GM19099 (cell line): Measurements from ENCODE around the gene TNNT2.

Experiments used
- POLR2A ChIP-seq: IDR thresholded peaks from 3 replicates; pipeline ENCODE4 v1.6.1; 2011; ENCODE audit warnings: low read depth; ENCODE audit not compliant: insufficient read length; ENCODE audit errors: extremely low read depth

The TNNT2 gene

GRCh38 chr1:201357636-201358348 lies 19.7 kb downstream of the TNNT2 start:
- no peak for TF ChIP-seq POLR2A

DNA sequence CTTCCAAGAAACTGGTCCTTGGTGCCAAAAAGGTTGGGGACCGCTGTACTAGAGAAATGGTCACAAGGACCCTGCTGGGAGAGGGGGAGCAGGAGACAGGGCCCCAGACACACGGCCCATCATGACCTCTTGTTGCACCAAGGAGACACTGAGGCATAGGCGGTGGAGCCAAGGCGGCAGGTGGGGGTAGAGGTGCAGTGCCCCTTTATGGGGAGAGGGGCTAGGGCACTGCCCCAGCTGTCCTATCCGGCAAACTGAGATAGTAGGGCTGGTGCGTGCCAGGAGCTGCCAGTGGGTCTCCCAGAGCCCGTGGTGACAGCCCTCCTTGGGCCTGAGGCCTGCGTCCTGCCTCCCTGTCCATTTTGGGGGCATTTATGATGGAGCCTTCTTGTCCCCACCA lies 20.3 kb downstream of the TNNT2 start:
- TF ChIP-seq POLR2A, result no peak

GRCh38 chr1:201356701-201357100 lies 20.8 kb downstream of the TNNT2 start:
- no peak for TF ChIP-seq POLR2A

DNA sequence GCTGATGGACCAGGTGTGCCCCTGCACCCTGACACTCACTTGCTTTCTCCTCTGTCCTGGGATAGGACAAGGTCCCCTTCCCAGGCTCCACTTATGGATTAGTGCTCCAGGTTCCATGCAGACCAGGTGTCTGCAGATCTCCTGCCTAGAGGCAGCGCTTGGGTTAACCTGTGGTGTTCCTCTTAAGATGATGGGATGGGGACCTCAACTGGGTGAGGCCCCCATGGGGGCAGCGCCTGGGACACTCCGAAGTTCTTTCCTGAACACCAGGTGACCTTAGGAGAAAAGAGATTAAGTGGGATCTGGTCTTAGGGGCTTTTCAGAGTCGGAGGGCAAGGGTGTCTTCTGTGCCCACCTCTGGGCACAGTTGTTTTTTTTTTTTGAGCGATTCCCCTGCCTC lies 21.2 kb downstream of the TNNT2 start:
- no peak for TF ChIP-seq POLR2A

GRCh38 chr1:201355471-201355870 lies 22.0 kb downstream of the TNNT2 start:
- TF ChIP-seq POLR2A, result no peak

- TF ChIP-seq POLR2A, result no peak
Observed at GRCh38 chr1:201354901-201355295, 22.6 kb downstream of the TNNT2 start.

- TF ChIP-seq POLR2A, result no peak
Observed at GRCh38 chr1:201354151-201354900, 23.2 kb downstream of the TNNT2 start.

DNA sequence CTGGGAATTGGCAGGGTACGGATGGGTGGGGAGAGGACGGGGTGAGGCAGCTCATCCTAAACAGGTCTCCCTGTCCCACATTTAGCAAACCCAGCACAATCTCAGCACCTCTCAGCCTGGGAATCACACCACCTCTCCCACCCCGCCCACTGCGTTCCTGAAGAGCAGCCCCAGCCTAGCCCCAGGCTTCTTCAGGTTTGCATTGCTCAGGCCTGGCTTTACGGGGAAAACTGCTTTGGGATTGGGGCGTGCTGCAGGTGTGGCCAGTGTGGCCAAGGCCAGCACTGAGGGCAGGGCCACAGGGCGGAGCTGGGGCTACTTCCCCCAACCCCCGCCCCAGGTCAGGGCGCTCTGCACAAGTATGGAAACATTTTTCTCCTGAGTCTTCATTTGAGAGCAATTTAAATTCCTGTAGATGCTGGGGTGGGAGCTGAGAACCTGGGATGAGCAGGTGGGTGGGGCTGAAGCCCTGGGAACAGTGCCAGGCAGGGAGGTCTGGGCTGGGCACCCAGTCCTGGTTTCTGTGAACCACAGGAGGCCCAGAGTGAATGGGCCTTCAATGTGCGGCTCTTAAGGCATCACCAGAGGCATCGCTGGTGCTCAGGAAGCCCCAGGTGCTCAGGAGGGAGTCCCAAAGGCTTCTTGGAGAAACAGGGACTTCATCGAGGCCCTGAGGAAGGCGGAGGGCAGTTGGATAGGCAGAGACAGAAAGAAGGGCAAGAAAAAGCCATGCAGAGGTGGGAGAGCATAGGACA lies 24.1 kb downstream of the TNNT2 start:
- TF ChIP-seq POLR2A, result no peak

- no peak for TF ChIP-seq POLR2A
Observed at GRCh38 chr1:201351617-201352016, 25.9 kb downstream of the TNNT2 start.

DNA sequence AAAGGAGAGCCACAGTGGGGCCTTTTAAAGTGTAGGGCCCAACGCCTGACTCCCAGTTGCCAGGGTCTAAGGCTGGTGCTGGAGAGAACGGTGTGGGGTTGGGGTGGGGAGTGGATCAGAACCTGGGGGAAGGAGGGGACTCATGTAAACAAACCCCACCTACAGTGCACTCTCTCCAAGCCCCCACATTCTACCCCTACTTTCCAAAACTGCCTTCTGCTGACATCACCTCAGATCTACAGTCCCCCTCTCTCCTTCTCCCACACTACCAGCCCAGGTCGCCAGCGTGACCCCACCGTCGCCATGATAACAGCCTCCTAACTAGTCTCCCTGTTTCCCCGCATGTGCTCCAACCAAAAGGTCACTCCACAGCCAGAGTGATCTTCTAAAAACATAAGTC lies 26.6 kb downstream of the TNNT2 start:
- no peak for TF ChIP-seq POLR2A

GRCh38 chr1:201350361-201350725 lies 27.1 kb downstream of the TNNT2 start:
- TF ChIP-seq POLR2A, result no peak

DNA sequence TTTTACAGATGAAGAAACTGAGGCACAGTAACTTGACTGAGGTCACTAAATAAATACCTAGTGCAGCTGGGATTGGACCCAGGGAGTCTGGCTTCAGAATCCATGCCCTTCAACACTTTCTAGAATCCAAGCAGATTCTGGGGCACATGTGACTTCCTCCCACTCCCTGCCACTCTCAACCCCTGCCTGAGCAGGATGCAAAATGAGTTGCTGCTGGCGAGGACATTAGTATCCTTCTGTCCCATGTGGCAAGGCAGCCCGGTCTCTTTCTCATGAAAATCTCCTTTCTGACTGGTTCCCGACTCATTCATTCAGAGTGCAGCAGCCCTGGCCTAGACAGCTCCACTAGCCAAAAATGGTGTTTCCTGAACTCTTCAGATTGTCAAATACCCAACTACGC lies 28.4 kb downstream of the TNNT2 start:
- no peak for TF ChIP-seq POLR2A

DNA sequence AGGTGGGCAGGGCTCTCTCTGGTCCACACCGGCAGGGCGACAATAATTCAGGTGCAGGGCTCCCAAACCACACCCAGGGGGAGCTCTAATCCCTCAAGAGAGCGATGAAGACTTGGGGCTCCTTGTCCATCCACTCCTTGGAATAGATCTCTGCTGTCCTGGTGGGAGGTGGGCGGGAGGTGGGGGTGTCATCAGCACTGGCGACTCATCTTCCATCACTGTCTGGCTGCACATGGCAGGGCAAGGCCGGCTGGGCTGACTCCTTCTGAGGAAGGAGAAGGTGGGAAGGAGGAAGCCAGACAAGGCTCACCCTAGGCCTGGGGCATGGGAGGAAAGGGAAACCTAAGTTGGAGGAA lies 29.3 kb downstream of the TNNT2 start:
- TF ChIP-seq POLR2A, result no peak

DNA sequence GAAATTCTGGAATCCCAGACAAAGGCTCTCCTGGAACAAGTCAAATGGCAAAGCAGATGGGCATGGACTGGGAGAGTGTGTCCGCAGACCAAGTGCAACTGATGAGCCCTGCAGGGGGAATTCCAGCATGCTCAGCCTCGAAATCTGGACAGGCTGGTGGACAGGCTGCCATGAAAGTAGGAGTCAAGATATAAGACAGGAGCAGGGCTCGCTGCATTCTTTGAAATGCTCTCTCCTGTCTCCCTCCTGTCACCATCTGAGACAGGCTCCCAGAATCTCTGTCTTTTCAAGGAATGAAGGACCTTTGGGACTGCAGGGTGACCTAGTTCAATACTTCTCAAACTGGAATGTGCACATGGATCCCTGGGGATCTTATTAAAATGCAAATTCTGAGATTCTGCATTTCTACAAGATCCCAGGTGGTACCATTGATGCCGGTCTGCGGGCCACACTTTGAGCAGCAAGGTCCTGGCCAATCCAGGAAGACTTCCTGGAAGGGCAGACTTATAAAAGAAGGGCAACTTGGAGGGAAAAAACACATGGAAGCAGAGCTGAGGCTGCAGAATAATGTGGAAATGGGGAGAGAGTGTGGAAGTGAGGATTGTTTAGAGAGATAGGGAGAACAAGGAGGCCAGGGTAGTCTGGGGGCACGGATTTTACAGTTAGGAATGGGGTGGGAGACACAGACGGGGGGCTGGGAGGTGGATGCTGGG lies 29.8 kb downstream of the TNNT2 start:
- no peak for TF ChIP-seq POLR2A

DNA sequence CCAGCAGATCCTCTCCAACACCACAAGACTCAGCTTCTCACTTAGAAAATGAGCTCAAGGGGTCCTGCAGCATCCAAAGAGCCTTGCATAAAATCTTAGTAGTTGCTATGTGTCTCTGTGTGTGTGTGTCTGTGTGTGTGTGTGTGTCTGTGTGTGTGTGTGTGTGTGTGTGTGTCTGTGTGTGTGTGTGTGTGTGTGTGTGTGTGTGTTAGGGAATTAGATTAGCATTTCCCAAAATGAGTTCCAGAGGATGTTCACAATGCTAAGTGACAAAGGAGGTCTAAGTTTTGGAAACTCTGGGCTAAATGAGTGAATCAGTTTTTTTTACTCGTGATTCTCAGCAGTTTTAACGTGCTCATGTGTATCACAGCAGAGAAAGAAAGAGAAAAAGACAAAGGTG lies 30.5 kb downstream of the TNNT2 start:
- TF ChIP-seq POLR2A, result no peak

GRCh38 chr1:201346337-201346939 lies 31.0 kb downstream of the TNNT2 start:
- TF ChIP-seq POLR2A, result no peak

- no peak for TF ChIP-seq POLR2A
Observed at GRCh38 chr1:201345081-201345355, 32.5 kb downstream of the TNNT2 start.
